GM12891 (cell line): Measurements from ENCODE around the gene SHC4.

ENCODE experiments used
- DNase-seq: peaks from one replicate; pipeline ENCODE4 v3.0.0; 2011; ENCODE audit warnings: low spot score; ENCODE audit not compliant: insufficient read length
- FAIRE-seq: peaks from 2 replicates; lab custom pipeline; 2011; peaks lifted over from hg19 to GRCh38; lab: Jason Lieb, UNC
- PAX5 ChIP-seq: IDR thresholded peaks from 2 replicates; pipeline ENCODE4 v1.6.1; 2011; ENCODE audit warnings: low read length, moderate library complexity, mild to moderate bottlenecking; ENCODE audit not compliant: insufficient read depth, severe bottlenecking
- POLR2A ChIP-seq: IDR thresholded peaks from 2 replicates; pipeline ENCODE4 v1.6.1; 2011; ENCODE audit warnings: low read depth, low read length, control low read depth
- POLR2AphosphoS5 ChIP-seq: IDR thresholded peaks from 2 replicates; pipeline ENCODE4 v1.6.1; 2011; ENCODE audit warnings: low read depth, low read length, control low read depth
- POU2F2 ChIP-seq: IDR thresholded peaks from 2 replicates; pipeline ENCODE4 v1.6.1; 2011; ENCODE audit warnings: low read depth, mild to moderate bottlenecking, control low read depth, low read length, moderate library complexity
- SPI1 ChIP-seq: IDR thresholded peaks from 2 replicates; pipeline ENCODE4 v1.6.1; 2011; ENCODE audit warnings: low read depth, low read length, control low read depth
- TAF1 ChIP-seq: IDR thresholded peaks from 2 replicates; pipeline ENCODE4 v1.6.1; 2011; ENCODE audit warnings: low read depth, low read length, control low read depth

Gene SHC4

GRCh38 chr15:48833526-48834239 lies 130.0 kb downstream of the SHC4 start:
- TF ChIP-seq SPI1 = no peak
- TF ChIP-seq POU2F2 = no peak
- TF ChIP-seq POLR2A = no peak
- TF ChIP-seq TAF1 = no peak
- no peak for TF ChIP-seq POLR2AphosphoS5
- no peak for TF ChIP-seq PAX5
- DNase-seq = no peak
- FAIRE-seq = no peak

- no peak for DNase-seq
- no peak for TF ChIP-seq PAX5
- TF ChIP-seq POLR2A = no peak
- no peak for TF ChIP-seq SPI1
- FAIRE-seq = no peak
Measured at GRCh38 chr15:48832648-48833047, 131.1 kb downstream of the SHC4 start.

GRCh38 chr15:48828906-48829305 lies 134.8 kb downstream of the SHC4 start:
- no peak for FAIRE-seq
- no peak for TF ChIP-seq POLR2A
- TF ChIP-seq POLR2AphosphoS5 = no peak
- no peak for TF ChIP-seq TAF1
- no peak for TF ChIP-seq SPI1
- TF ChIP-seq PAX5 = no peak
- no peak for DNase-seq

- no peak for TF ChIP-seq TAF1
- TF ChIP-seq POU2F2 = no peak
- TF ChIP-seq SPI1 = no peak
- no peak for TF ChIP-seq PAX5
- DNase-seq (no peak), FAIRE-seq (no peak)
Measured at GRCh38 chr15:48828471-48828870, 135.2 kb downstream of the SHC4 start.

GRCh38 chr15:48825075-48825474 lies 138.6 kb downstream of the SHC4 start:
- no peak for DNase-seq
- FAIRE-seq = no peak
- TF ChIP-seq POU2F2 (no peak), PAX5 (no peak), POLR2AphosphoS5 (no peak), TAF1 (no peak), POLR2A (no peak), SPI1 (no peak)

GRCh38 chr15:48823706-48824105 lies 140.0 kb downstream of the SHC4 start:
- FAIRE-seq (no peak), DNase-seq (no peak)
- TF ChIP-seq POLR2A (no peak), POU2F2 (no peak), TAF1 (no peak), PAX5 (no peak), SPI1 (no peak), POLR2AphosphoS5 (no peak)

GRCh38 chr15:48823237-48823636 lies 140.5 kb downstream of the SHC4 start:
- no peak for TF ChIP-seq TAF1
- TF ChIP-seq POU2F2 = no peak
- no peak for DNase-seq
- no peak for FAIRE-seq

- FAIRE-seq (no peak), DNase-seq (no peak)
- no peak for TF ChIP-seq PAX5
- no peak for TF ChIP-seq SPI1
- no peak for TF ChIP-seq POLR2AphosphoS5
- no peak for TF ChIP-seq TAF1
- no peak for TF ChIP-seq POU2F2
- no peak for TF ChIP-seq POLR2A
Measured at GRCh38 chr15:48814286-48814685, 149.4 kb downstream of the SHC4 start.

- no peak for TF ChIP-seq POU2F2
- no peak for TF ChIP-seq PAX5
- TF ChIP-seq TAF1 = no peak
- no peak for TF ChIP-seq POLR2A
- no peak for TF ChIP-seq SPI1
- TF ChIP-seq POLR2AphosphoS5 = no peak
- no peak for DNase-seq
- FAIRE-seq = no peak
Measured at GRCh38 chr15:48811325-48811958, 152.3 kb downstream of the SHC4 start.
